ENCODE measurements around the gene FLYWCH1.
"Not testable (repeated sequence)": the region's sequence is repeated elsewhere in the genome, so short reads cannot be mapped to it uniquely, and the experiment has no call there.

FLYWCH1 gene

GRCh38 chr16:2938206-2938605, 26.5 kb downstream of the FLYWCH1 start:
- Histone ChIP-seq H3K79me2 (ENCODE audit: insufficient read depth, low read length) (no peaks in the 10 kb centered on the region), H4K20me1 (ENCODE audit: insufficient read depth, low read length, poor library complexity, severe bottlenecking) (no peaks in the 10 kb centered on the region), H3F3A (ENCODE audit: low read depth) (no peaks in the 10 kb centered on the region), H3K4me1 (ENCODE audit: insufficient read depth, low read length, poor library complexity, severe bottlenecking) (no peaks in the 10 kb centered on the region), H3K9ac (ENCODE audit: low read depth, low read length, poor library complexity, severe bottlenecking) (no peak overlapping the region), H3K36me3 (ENCODE audit: insufficient read depth, low read length) (peaks cover 9% of the 10 kb centered on the region; the same call in 1 of the 2 replicates), H3K9me2 (replicated peaks; ENCODE audit: low read depth, low read length) (no peaks in the 10 kb centered on the region), H3K27me3 (ENCODE audit: insufficient read depth, low read length, poor library complexity, severe bottlenecking) (no peaks in the 10 kb centered on the region), H3K4me2 (ENCODE audit: low read depth, low read length, poor library complexity, severe bottlenecking) (no peak overlapping the region), H2AFZ (ENCODE audit: low read length) (no peak overlapping the region), H3K9me3 (ENCODE audit: insufficient read depth, low read depth, low read length) (no peaks in the 10 kb centered on the region), H3K4me3 (ENCODE audit: low read length, poor library complexity, severe bottlenecking) (no peak overlapping the region)
- TF ChIP-seq CTCF (conservative IDR thresholded peaks at IDR 0.05; ENCODE audit: low read length) (no peak), EZH2phosphoT487 (IDR thresholded peaks at IDR 0.05; ENCODE audit: borderline replicate concordance) (no peak)

- H3K4me1 ChIP-seq (ENCODE audit: insufficient read depth, low read length, poor library complexity, severe bottlenecking) = no peaks in the 10 kb centered on the region
- no peak for TF ChIP-seq CTCF (conservative IDR thresholded peaks at IDR 0.05; ENCODE audit: low read length)
- no peak for TF ChIP-seq EZH2phosphoT487 (IDR thresholded peaks at IDR 0.05; ENCODE audit: borderline replicate concordance)
These were observed 28.2 kb downstream of the FLYWCH1 start for GRCh38 chr16:2939968-2940367.

GRCh38 chr16:2942045-2942444, 30.3 kb downstream of the FLYWCH1 start:
- H3K79me2 ChIP-seq (ENCODE audit: insufficient read depth, low read length) = no peaks in the 10 kb centered on the region
- no peak for TF ChIP-seq CTCF (conservative IDR thresholded peaks at IDR 0.05; ENCODE audit: low read length)
- TF ChIP-seq EZH2phosphoT487 (IDR thresholded peaks at IDR 0.05; ENCODE audit: borderline replicate concordance) = no peak
- H4K20me1 ChIP-seq (ENCODE audit: insufficient read depth, low read length, poor library complexity, severe bottlenecking) = no peaks in the 10 kb centered on the region
- H3K9me2 ChIP-seq (replicated peaks; ENCODE audit: low read depth, low read length) = no peaks in the 10 kb centered on the region
- peaks cover 9% of the 10 kb centered on the region; the same call in 1 of the 2 replicates for H3K36me3 ChIP-seq (ENCODE audit: insufficient read depth, low read length)
- H2AFZ ChIP-seq (ENCODE audit: low read length) = no peak overlapping the region
- no peak overlapping the region for H3K9ac ChIP-seq (ENCODE audit: low read depth, low read length, poor library complexity, severe bottlenecking)
- H3K4me1 ChIP-seq (ENCODE audit: insufficient read depth, low read length, poor library complexity, severe bottlenecking) = no peaks in the 10 kb centered on the region
- no peak overlapping the region for H3K4me3 ChIP-seq (ENCODE audit: low read length, poor library complexity, severe bottlenecking)
- no peaks in the 10 kb centered on the region for H3F3A ChIP-seq (ENCODE audit: low read depth)
- no peaks in the 10 kb centered on the region for H3K27me3 ChIP-seq (ENCODE audit: insufficient read depth, low read length, poor library complexity, severe bottlenecking)
- H3K4me2 ChIP-seq (ENCODE audit: low read depth, low read length, poor library complexity, severe bottlenecking) = no peak overlapping the region
- H3K9me3 ChIP-seq (ENCODE audit: insufficient read depth, low read depth, low read length) = no peaks in the 10 kb centered on the region

More at GRCh38 chr16:2939968-2940367, 28.2 kb downstream of the FLYWCH1 start:
- H3K4me2 ChIP-seq (ENCODE audit: low read depth, low read length, poor library complexity, severe bottlenecking) = no peak overlapping the region
- H4K20me1 ChIP-seq (ENCODE audit: insufficient read depth, low read length, poor library complexity, severe bottlenecking) = no peaks in the 10 kb centered on the region
- no peaks in the 10 kb centered on the region for H3K9me3 ChIP-seq (ENCODE audit: insufficient read depth, low read depth, low read length)
- H3K4me3 ChIP-seq (ENCODE audit: low read length, poor library complexity, severe bottlenecking) = no peak overlapping the region
- no peak overlapping the region for H2AFZ ChIP-seq (ENCODE audit: low read length)
- H3F3A ChIP-seq (ENCODE audit: low read depth) = no peaks in the 10 kb centered on the region
- H3K9me2 ChIP-seq (replicated peaks; ENCODE audit: low read depth, low read length) = no peaks in the 10 kb centered on the region
- H3K9ac ChIP-seq (ENCODE audit: low read depth, low read length, poor library complexity, severe bottlenecking) = no peak overlapping the region
- no peaks in the 10 kb centered on the region for H3K79me2 ChIP-seq (ENCODE audit: insufficient read depth, low read length)
- no peaks in the 10 kb centered on the region for H3K27me3 ChIP-seq (ENCODE audit: insufficient read depth, low read length, poor library complexity, severe bottlenecking)
- peaks cover 9% of the 10 kb centered on the region; the same call in 1 of the 2 replicates for H3K36me3 ChIP-seq (ENCODE audit: insufficient read depth, low read length)

GRCh38 chr16:2943716-2944115, 32.0 kb downstream of the FLYWCH1 start:
- H2AFZ ChIP-seq (ENCODE audit: low read length); H3K27me3 ChIP-seq (ENCODE audit: insufficient read depth, low read length, poor library complexity, severe bottlenecking); H3K79me2 ChIP-seq (ENCODE audit: insufficient read depth, low read length); H3K9me2 ChIP-seq (replicated peaks; ENCODE audit: low read depth, low read length); H4K20me1 ChIP-seq (ENCODE audit: insufficient read depth, low read length, poor library complexity, severe bottlenecking); H3K4me3 ChIP-seq (ENCODE audit: low read length, poor library complexity, severe bottlenecking); H3F3A ChIP-seq (ENCODE audit: low read depth); H3K36me3 ChIP-seq (ENCODE audit: insufficient read depth, low read length); H3K4me2 ChIP-seq (ENCODE audit: low read depth, low read length, poor library complexity, severe bottlenecking); H3K9ac ChIP-seq (ENCODE audit: low read depth, low read length, poor library complexity, severe bottlenecking); H3K4me1 ChIP-seq (ENCODE audit: insufficient read depth, low read length, poor library complexity, severe bottlenecking); H3K9me3 ChIP-seq (ENCODE audit: insufficient read depth, low read depth, low read length): not testable (repeated sequence)

Measured in Loucy (cell line).